NCI-H1694 treated with DMSO at 0.1 percent for 48 hours (cell line): ENCODE results near the gene ETFA.

ENCODE experiments used
- DNase-seq: peaks from one replicate; lab custom pipeline; 2025; lab: John Stamatoyannopoulos, UW

The ETFA gene

GRCh38 chr15:76215634-76216033 lies 95.6 kb downstream of the ETFA start:
- no peak for DNase-seq

- DNase-seq, result no peak
Observed at GRCh38 chr15:76209942-76210341, 101.3 kb downstream of the ETFA start.

GRCh38 chr15:76209523-76209922 lies 101.7 kb downstream of the ETFA start:
- no peak for DNase-seq

GRCh38 chr15:76208786-76209424 lies 102.4 kb downstream of the ETFA start:
- no peak for DNase-seq

- DNase-seq, result no peak
Observed at GRCh38 chr15:76208084-76208785, 103.0 kb downstream of the ETFA start.

- DNase-seq, result peak; percentile 91
Observed at GRCh38 chr15:76206325-76206976, 104.8 kb downstream of the ETFA start.

GRCh38 chr15:76204916-76205460 lies 106.3 kb downstream of the ETFA start:
- no peak for DNase-seq

- DNase-seq, result no peak
Observed at GRCh38 chr15:76204109-76204845, 107.0 kb downstream of the ETFA start.

GRCh38 chr15:76203346-76204108 lies 107.7 kb downstream of the ETFA start:
- DNase-seq, result no peak

GRCh38 chr15:76201536-76202255 lies 109.6 kb downstream of the ETFA start:
- DNase-seq, result no peak

- DNase-seq, result no peak
Observed at GRCh38 chr15:76200641-76201105, 110.6 kb downstream of the ETFA start.

GRCh38 chr15:76200083-76200465 lies 111.2 kb downstream of the ETFA start:
- DNase-seq, result no peak

GRCh38 chr15:76199106-76200082 lies 111.9 kb downstream of the ETFA start:
- DNase-seq, result no peak

- no peak for DNase-seq
Observed at GRCh38 chr15:76198456-76199105, 112.7 kb downstream of the ETFA start.

- no peak for DNase-seq
Observed at GRCh38 chr15:76197703-76198455, 113.4 kb downstream of the ETFA start.

GRCh38 chr15:76196269-76197231 lies 114.7 kb downstream of the ETFA start:
- DNase-seq, result peak; percentile 61
